SKM-1 (cell line): ENCODE results near the gene FBXO15.

ENCODE experiments used
- DNase-seq: peaks from one replicate; lab custom pipeline; 2025; ENCODE audit not compliant: unreplicated experiment; lab: John Stamatoyannopoulos, UW

FBXO15 gene

GRCh38 chr18:74115046-74115445 is 32.6 kb downstream of the FBXO15 start:
- no peak for DNase-seq

GRCh38 chr18:74114116-74114515 is 33.5 kb downstream of the FBXO15 start:
- DNase-seq, result no peak

DNA sequence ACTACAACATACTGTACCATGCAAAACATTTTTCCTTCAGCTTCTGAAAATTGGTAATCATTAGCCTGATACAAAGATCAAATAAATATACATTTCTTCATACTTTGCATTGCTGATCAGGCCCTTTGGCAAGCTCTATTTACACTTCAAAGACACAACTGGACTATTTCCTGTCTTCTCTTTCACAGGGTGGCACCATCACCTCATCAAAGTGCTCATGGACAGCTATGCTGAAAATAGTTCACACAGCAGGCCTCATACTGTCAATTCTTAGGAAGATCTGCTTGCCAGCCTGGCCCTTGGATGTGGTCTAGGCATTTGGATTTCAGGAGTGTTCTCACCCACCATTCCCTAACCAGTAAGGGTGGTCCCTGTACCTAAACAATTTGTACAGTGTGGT is 33.9 kb downstream of the FBXO15 start:
- no peak for DNase-seq

DNA sequence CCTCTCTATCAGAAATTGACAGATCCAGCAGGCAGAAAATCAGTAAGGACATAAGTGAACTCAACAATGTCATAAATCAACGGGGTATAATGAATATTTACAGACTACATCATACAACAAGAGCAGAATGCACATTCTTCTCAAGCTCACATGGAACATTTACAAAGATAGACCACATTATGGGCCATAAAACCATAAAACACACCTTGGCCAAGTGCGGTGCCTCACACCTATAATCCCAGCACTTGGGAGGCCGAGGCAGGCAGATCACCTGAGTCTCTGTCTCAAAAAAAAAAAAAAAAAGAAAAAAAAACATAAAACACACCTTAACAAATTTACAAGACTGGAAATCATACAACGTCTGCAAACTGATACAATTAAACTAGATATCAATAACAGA is 36.7 kb downstream of the FBXO15 start:
- no peak for DNase-seq

DNA sequence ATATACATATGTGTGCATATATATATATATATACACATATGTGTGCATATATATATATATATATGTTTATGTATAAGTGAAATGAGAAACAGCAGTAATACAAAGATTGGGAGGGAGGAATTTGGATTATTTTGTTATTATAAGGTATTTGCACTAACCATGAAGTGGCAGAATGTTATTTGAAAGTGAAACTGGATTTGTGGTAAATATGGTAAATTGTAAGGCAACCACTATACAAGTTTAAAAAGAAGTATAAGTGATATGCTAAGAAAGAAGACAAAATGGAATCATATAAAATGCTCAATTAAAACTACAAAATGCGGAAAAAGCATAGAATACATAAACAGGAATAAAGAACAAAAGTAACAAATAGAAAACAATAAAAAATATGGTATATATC is 37.5 kb downstream of the FBXO15 start:
- DNase-seq, result no peak

GRCh38 chr18:74108460-74108859 is 39.2 kb downstream of the FBXO15 start:
- no peak for DNase-seq

- no peak for DNase-seq
Observed at GRCh38 chr18:74097803-74098202, 49.8 kb downstream of the FBXO15 start.

DNA sequence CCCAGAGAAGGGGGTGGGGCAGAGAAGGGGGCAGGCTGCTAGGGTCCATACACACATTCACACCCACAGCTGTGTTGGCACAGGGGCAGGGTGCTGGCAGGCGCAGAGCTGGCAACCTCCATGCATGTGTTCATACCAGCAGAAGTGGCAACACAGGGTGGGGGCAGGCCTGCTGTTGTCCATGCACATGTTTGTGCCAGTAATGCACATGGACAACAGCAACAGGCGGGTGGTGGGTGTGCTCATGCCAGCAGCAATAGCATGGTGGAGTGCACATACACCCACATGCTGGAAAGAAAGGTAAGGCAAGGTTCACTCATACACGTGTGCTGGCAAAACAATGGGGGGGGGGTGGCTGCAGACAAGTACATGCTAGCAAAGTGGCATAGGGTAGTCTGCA is 54.7 kb downstream of the FBXO15 start:
- DNase-seq, result no peak

DNA sequence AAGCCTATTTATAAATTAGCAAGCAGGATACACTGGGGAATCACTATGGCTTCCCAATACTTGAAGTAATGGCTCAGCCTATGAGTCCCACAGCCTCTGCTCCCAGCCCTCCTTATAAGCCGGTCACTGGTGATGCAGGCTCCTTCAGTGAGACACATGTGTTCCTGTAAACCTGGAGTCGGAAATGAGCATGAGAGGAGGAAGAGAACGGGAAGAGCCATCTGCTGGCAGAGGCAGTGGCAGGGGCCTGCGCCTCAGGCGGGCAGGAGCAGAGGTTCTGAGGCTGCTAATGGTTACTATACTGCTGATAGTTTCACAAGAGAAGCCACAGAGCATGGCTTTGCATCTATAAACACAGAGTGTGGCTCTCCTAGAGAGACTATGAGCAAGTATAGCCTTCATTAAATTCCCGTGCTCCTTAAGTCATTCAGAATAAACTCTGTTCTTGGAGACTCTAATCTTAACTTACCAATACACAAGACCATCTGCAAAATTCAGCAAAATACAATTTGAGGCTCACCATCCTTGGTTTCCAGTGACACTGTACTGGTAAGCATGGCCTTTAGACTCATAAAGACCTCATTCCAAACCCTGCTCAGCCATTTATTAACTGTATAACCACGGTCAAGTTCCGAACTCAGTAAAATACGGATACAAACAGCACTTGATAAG is 63.3 kb downstream of the FBXO15 start:
- DNase-seq, result no peak

GRCh38 chr18:74083557-74083952 is 64.1 kb downstream of the FBXO15 start:
- no peak for DNase-seq

DNA sequence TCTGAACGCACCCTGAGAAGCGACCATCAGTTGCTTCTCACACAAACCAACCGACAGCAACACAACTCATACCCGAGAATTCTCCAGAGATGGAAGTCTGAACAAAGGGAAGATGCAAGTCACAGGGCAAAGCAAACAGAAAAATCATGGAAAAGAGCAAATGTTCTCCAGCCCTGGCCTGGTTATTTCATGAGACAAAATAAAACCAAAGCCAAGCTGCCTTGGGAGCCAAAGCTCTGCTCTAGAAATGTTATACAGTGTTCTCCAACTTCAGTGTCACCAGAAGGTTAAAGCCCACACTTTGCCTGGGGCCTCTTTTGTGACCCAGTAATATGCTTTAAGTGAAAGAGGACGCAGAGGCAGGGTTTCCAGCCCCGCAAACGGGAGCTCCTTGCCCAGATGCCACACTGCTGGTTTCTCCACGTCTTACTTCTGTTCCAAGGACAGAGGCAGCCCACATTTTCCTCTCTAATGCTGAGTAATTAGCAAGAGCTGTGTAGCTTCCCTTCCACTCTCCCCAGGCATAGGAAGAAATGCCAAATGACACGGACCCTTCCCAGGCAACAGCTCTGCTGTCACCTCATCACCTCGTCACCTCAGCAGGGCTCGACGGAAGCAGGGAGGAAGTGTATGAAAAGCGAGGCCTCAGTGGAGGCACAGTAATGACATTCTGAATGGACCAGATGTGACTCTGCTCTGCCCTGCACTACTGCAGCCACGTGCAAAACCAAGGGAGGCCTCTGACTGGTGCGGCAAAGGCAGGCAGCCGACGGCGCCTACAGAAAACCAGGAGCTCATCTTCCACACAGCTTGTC is 64.7 kb downstream of the FBXO15 start:
- DNase-seq, result no peak

DNA sequence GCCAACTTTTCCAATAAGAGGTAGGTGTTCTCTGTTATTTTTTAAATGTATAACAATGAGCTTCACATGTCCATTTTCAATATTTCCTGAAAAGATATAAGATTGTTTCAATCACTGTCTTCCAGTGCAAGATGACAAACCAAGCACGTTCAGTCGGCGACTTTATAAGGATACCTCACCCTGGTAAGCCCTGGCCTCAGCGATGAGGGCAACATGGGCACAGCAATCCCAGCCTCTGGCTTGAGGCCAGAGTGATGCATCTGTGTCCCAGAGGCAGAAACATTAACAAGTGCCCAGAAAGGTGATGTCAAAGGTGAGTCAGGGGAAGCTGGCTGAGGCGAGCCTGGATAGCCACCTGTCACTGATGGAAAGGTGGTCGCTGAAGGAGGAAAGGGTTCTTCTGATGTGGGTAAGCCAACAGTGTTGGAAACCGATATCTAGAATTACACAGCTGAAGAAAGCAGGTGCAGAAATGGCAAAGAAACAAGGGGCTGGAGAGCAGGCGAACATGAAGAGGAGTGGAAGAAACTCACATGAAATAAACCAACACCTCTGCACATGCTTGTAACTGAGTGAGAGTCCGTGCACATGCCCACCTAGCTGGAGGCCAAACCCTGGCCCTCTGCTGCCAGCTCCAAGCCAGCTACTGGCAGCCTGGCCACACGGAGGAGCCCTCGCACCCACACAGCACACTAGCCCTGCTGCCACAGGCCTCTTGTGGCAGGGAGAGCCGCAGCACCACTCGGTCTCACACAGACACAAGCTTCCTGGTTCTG is 65.5 kb downstream of the FBXO15 start:
- DNase-seq, result no peak

- no peak for DNase-seq
Observed at GRCh38 chr18:74078257-74078656, 69.4 kb downstream of the FBXO15 start.

DNA sequence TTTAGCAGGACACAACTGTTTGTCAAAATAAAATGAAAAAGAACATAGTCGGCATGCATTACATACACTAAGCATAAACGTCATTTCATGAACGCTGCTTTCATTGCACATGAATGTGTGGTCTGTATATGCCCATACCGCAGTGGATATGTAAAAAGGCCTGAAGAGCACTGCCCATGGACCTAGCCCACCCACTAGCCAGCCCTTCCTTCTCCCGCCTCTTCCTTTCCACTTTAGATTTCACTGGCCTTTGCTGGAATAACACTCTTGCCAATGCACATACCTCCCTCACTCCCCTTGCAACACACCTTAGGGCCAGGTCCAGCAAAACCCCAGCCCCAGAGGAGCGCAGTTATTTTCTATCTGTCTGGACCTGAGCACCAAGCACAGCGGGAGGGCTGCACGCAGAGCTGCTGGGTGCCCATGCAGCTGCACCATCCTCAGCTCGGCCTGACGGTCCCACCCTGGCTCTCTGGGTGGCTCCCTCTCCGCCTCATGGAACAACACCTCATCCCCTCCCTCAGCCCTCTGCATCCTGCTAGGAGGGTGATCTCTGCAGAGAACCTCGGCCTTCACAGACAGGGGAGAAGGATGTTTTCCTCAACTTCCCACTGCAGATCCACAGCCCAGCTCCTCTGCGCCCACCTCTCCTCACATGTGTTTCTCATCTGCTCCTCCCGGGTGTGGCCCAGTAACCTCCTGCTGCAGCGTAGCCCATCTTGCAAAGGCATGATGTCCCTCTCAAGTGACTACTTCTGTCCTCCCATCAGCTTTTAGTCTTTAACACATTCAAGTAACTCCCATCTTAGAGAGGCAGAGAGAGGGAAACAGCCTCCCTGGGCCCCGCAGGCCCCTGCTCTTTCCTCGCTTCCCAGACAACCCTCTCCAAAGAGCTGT is 72.7 kb downstream of the FBXO15 start:
- DNase-seq, result no peak

- DNase-seq, result no peak
Observed at GRCh38 chr18:74073957-74074667, 73.5 kb downstream of the FBXO15 start.

DNA sequence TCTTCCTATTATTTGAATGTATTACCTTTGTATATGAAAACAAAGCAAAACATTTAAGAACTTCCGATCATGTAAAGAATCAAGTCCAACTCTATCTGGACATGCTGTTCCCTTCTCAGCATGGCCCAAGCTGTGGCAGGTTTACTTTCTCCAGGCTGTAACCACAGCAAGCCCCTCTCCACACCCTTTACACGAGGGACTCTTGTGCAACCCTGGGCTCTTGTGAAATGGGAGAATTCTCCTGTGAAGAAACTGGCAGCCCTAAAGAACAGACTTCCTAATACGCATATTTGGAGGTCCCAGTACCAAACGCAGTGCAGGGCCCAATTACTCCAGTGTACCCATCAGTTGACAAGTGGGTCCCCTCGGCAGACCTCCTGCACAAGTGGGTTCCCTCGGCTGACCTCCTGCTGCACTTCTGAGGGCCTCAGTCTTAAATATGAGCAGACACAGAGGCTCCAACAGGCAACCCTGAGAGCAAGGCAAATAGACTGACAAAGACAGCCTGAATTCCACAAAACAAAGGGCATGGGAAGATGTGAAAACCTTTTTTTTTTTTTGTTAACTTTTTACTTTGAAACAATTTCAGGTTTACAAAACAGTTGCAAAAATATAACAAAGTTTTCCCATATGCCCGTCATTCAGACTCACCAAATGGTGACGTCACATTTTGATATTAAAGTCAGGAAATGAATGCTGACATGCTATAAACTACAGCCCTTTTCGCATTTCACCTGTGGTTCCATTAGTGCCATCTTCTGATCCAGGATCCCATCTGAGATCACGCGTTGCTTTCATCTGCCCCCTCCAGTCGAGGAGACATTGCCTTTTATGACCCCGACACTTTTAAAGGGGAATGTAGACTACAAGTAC is 78.2 kb downstream of the FBXO15 start:
- peak; percentile 34 for DNase-seq

DNA sequence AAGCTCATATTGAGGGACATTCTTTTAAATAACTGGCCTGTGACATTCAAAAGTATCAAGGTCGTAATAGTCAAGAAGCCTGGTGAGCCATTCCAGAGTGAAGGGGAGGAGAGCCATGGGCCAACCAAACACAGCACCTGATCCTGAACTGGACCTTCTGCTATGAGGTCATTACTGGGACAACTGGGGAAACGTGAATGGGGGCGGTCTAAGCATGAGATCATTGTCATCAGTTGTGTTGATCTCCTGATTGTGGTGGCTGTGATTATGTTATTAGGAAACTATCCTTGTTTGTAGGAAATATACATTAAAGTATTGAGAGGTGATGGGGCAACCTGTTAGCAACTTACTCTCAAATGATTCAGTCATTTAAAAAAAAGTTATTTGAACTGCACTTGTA is 79.3 kb downstream of the FBXO15 start:
- DNase-seq, result no peak

- no peak for DNase-seq
Observed at GRCh38 chr18:74066018-74066417, 81.6 kb downstream of the FBXO15 start.

GRCh38 chr18:74065366-74065765 is 82.3 kb downstream of the FBXO15 start:
- DNase-seq, result no peak
